IMR-90 (cell line): ENCODE measurements around the gene PRR12. TPM values are rescaled to one million over a fixed set of nuclear protein-coding genes. Genes with fewer than 3 reads are reported as not detected.

Experiments used
- ATAC-seq: fragments of 200-7000 bp; cut with Tn5 transposase; 2 replicates; pipeline ENCODE4 v1.9.1; 2020; ENCODE audit warnings: low read depth, mild to moderate bottlenecking, moderate library complexity
- BruUV-seq: library from RNA; stranded (reverse); fragments of 400-500 nt; replicated peaks from 2 replicates; lab custom pipeline; 2021; lab: Mats Ljungman, UMichigan
- CTCF ChIA-PET: fragments of 300-600 bp; formaldehyde crosslinking; extraction: SDS; loops from one replicate; lab custom pipeline; 2021; ENCODE audit warnings: antibody characterized with exemption; lab: Yijun Ruan, JAX
- POLR2A ChIA-PET: fragments of 300-600 bp; sonication (Branson Sonifier 250); formaldehyde crosslinking; loops from one replicate; lab custom pipeline; 2022; ENCODE audit warnings: antibody characterized with exemption; ENCODE audit not compliant: unreplicated experiment; lab: Charles Lee
- DNase-seq: peaks from one replicate; pipeline ENCODE4 v3.0.0; 2013
- H2AFZ ChIP-seq: replicated peaks from 2 replicates; pipeline ENCODE3; 2013; ENCODE audit warnings: low read length, mild to moderate bottlenecking; ENCODE audit not compliant: poor library complexity
- H2AK5ac ChIP-seq: 2 replicates; pipeline ENCODE4 v1.6.1; 2013; ENCODE audit warnings: low read depth, low read length, inconsistent platforms
- H2AK9ac ChIP-seq: replicated peaks from 2 replicates; pipeline ENCODE3; 2013; ENCODE audit warnings: mild to moderate bottlenecking, low read depth, low read length, moderate library complexity; ENCODE audit not compliant: poor library complexity
- H2BK120ac ChIP-seq: 2 replicates; pipeline ENCODE4 v1.6.1; 2013; ENCODE audit warnings: low read depth, low read length, inconsistent platforms
- H2BK15ac ChIP-seq: 3 replicates; pipeline ENCODE4 v1.6.1; 2013; ENCODE audit warnings: low read depth, low read length, inconsistent platforms
- H2BK20ac ChIP-seq: 2 replicates; pipeline ENCODE4 v1.6.1; 2013; ENCODE audit warnings: low read depth, mild to moderate bottlenecking, inconsistent platforms, low read length, moderate library complexity
- H2BK5ac ChIP-seq: 2 replicates; pipeline ENCODE4 v1.6.1; 2013; ENCODE audit warnings: mild to moderate bottlenecking, low read depth, low read length, inconsistent platforms; ENCODE audit not compliant: poor library complexity, severe bottlenecking
- H3K14ac ChIP-seq: replicated peaks from 2 replicates; pipeline ENCODE4 v1.6.1; 2013; ENCODE audit warnings: low read depth, low read length, inconsistent platforms
- H3K18ac ChIP-seq: 2 replicates; pipeline ENCODE4 v1.6.1; 2013; ENCODE audit warnings: low read depth, low read length, control low read depth
- H3K23ac ChIP-seq: 2 replicates; pipeline ENCODE4 v1.6.1; 2013; ENCODE audit warnings: low read depth, low read length, inconsistent platforms
- H3K27ac ChIP-seq: 2 replicates; pipeline ENCODE4 v1.5.1; 2013; ENCODE audit warnings: mild to moderate bottlenecking, control low read depth, low read length; ENCODE audit not compliant: insufficient read depth
- H3K27me3 ChIP-seq: 2 replicates; pipeline ENCODE4 v1.6.1; 2013; ENCODE audit warnings: low read length; ENCODE audit not compliant: control insufficient read depth, insufficient read depth
- H3K36me3 ChIP-seq: 2 replicates; pipeline ENCODE4 v1.6.1; 2013; ENCODE audit warnings: low read length, mixed read lengths; ENCODE audit not compliant: control insufficient read depth, insufficient read depth
- H3K4ac ChIP-seq: 2 replicates; pipeline ENCODE4 v1.6.1; 2013; ENCODE audit warnings: low read depth, low read length, inconsistent platforms
- H3K4me1 ChIP-seq: 2 replicates; pipeline ENCODE4 v1.6.1; 2013; ENCODE audit warnings: low read length, mixed read lengths; ENCODE audit not compliant: control insufficient read depth, insufficient read depth
- H3K4me2 ChIP-seq: 2 replicates; pipeline ENCODE4 v1.6.1; 2013; ENCODE audit warnings: low read depth, mild to moderate bottlenecking, control low read depth, low read length, moderate library complexity
- H3K4me3 ChIP-seq: 2 replicates; pipeline ENCODE4 v1.5.1; 2013; ENCODE audit warnings: low read depth, mild to moderate bottlenecking, control low read depth, low read length, moderate library complexity; ENCODE audit not compliant: insufficient read depth
- H3K56ac ChIP-seq: 2 replicates; pipeline ENCODE4 v1.6.1; 2013; ENCODE audit warnings: low read length, inconsistent platforms; ENCODE audit not compliant: insufficient read depth; ENCODE audit errors: extremely low read depth
- H3K79me1 ChIP-seq, 2 experiments: 2 replicates each; pipeline ENCODE4 v1.6.1; 2013; ENCODE audit warnings: low read length in 2 of 2, inconsistent platforms in 1 of 2, low read depth in 1 of 2
- H3K9ac ChIP-seq: 2 replicates; pipeline ENCODE4 v1.6.1; 2013; ENCODE audit warnings: low read depth, low read length, control low read depth
- H3K9me1 ChIP-seq: 2 replicates; pipeline ENCODE4 v1.6.1; 2013; ENCODE audit warnings: low read length, inconsistent platforms; ENCODE audit not compliant: insufficient read depth
- H3K9me3 ChIP-seq: 2 replicates; pipeline ENCODE4 v1.6.1; 2013; ENCODE audit warnings: low read length; ENCODE audit not compliant: control insufficient read depth, insufficient read depth
- H4K20me1 ChIP-seq: 2 replicates; pipeline ENCODE4 v1.6.1; 2013; ENCODE audit warnings: low read length, inconsistent platforms; ENCODE audit not compliant: insufficient read depth
- H4K5ac ChIP-seq: 2 replicates; pipeline ENCODE4 v1.6.1; 2013; ENCODE audit warnings: mild to moderate bottlenecking, low read depth, low read length, control low read depth
- H4K8ac ChIP-seq, 2 experiments: 2 replicates each; pipeline ENCODE4 v1.6.1; 2013; ENCODE audit warnings: low read depth in 2 of 2, low read length in 2 of 2, control low read depth in 1 of 2, inconsistent platforms in 1 of 2
- H4K91ac ChIP-seq: 2 replicates; pipeline ENCODE4 v1.6.1; 2013; ENCODE audit warnings: low read depth, low read length, inconsistent platforms; ENCODE audit not compliant: insufficient read depth
- CTCF ChIP-seq: conservative IDR thresholded peaks from 2 replicates; pipeline ENCODE4 v1.5.1; 2012; ENCODE audit warnings: mild to moderate bottlenecking, low read depth, low read length, improper control_type of control experiment
- MAZ ChIP-seq: IDR thresholded peaks from 2 replicates; pipeline ENCODE4 v1.6.1; 2012; ENCODE audit warnings: low read depth, mild to moderate bottlenecking, low read length, improper control_type of control experiment, moderate library complexity, borderline replicate concordance
- POLR2A ChIP-seq: IDR thresholded peaks from 2 replicates; pipeline ENCODE4 v1.6.1; 2012; ENCODE audit warnings: mild to moderate bottlenecking, low read depth, low read length
- RCOR1 ChIP-seq: IDR thresholded peaks from 2 replicates; pipeline ENCODE4 v1.6.1; 2012; ENCODE audit warnings: mild to moderate bottlenecking, low read length, improper control_type of control experiment; ENCODE audit not compliant: insufficient replicate concordance
- SMC3 ChIP-seq: fragments of 150-350 bp; IDR thresholded peaks from 2 replicates; pipeline ENCODE4 v1.6.1; 2016; ENCODE audit warnings: low read depth, mild to moderate bottlenecking, antibody characterized with exemption, low read length, moderate library complexity
- WGBS, 2 experiments: methylation state at CpG; one replicate each; pipeline versions ENCODE4 v1.1.5 to v1.1.7; 2013; ENCODE audit warnings: missing lambda C conversion rate in 2 of 2; ENCODE audit not compliant: insufficient read length in 1 of 2; ENCODE audit errors: extremely low coverage in 2 of 2; 5-methylcytosine and 5-hydroxymethylcytosine counted together
- dilution Hi-C: fragments of 300-500 bp; cut with HindIII; formaldehyde crosslinking; loops from one replicate; pipeline ENCODE4 v1.14.3; 2018; ENCODE audit warnings: low sequenced_read_pairs; ENCODE audit not compliant: unreplicated experiment
- in situ Hi-C: fragments of 300-500 bp; cut with MboI; formaldehyde crosslinking; loops from 3 replicates; pipeline ENCODE4 v1.14.3; 2019; ENCODE audit warnings: low sequenced_read_pairs, inconsistent platforms, mixed read lengths
- intact Hi-C: fragments of 100-400 bp; cut with micrococcal nuclease; formaldehyde crosslinking; loops from 2 replicates; pipeline ENCODE4 v1.10.0; 2022
- polyA plus RNA-seq, 3 experiments: library from polyadenylated mRNA; depleted of rRNA; stranded (reverse); fragments of >200 nt; gene quantifications; 2 replicates each; pipeline ENCODE4 v1.2.3, GENCODE V29; 2012; ENCODE audit warnings: low replicate concordance in 1 of 3
- total RNA-seq: library from RNA; depleted of rRNA; stranded (reverse); fragments of >200 nt; gene quantifications from 2 replicates; pipeline ENCODE4 v1.2.3, GENCODE V29; 2012

The PRR12 gene
- total and polyA plus RNA-seq, 2 of the 4 experiments (the other 2 are of a cell fraction), result 0.36 to 4.1 TPM

- Histone ChIP-seq H2AK5ac (no peak overlapping the region), H4K5ac (no peak overlapping the region), H3K4ac (0 out of 2 replicates have a peak overlapping the region, but pooled peaks have one; percentile 2), H3K4me1 (no peaks in the 10 kb centered on the region), H3K23ac (peak overlapping the region; percentile 61; the same call in 1 of the 2 replicates), H3K56ac (no peak overlapping the region), H2BK20ac (no peak overlapping the region), H3K4me3 (no peak overlapping the region), H3K9ac (no peak overlapping the region), H2AK9ac (no peak overlapping the region), H2AFZ (no peak overlapping the region), H3K27ac (no peak overlapping the region), H2BK5ac (no peak overlapping the region), H3K18ac (no peak overlapping the region), H3K27me3 (no peaks in the 10 kb centered on the region), H3K9me1 (no peaks in the 10 kb centered on the region), H3K79me1 (peaks cover 11 to 61% of the 10 kb centered on the region in 2 experiments), H2BK120ac (no peak overlapping the region), H3K14ac (no peak overlapping the region), H3K9me3 (no peaks in the 10 kb centered on the region), H4K20me1 (peaks cover 40% of the 10 kb centered on the region), H3K4me2 (no peak overlapping the region), H4K8ac (no peak overlapping the region; a peak in 1 of 4 replicates), H3K36me3 (peaks cover 9% of the 10 kb centered on the region), H2BK15ac (no peak overlapping the region), H4K91ac (no peak overlapping the region)
- in situ Hi-C loops, result loop anchor here (25.0 kb wide), 1 partner anchor 309 kb away; no protein-coding TSS in a partner anchor
- 89% methylated on average over 3 of the region's 11 CpGs; no CpG with 5 or more reads in 1 of the 2 experiments for WGBS, 2 experiments
- DNase-seq (no peak), ATAC-seq (peak; percentile 19)
- no TSS peak for BruUV-seq
- ChIA-PET CTCF (interaction anchor here (1.2 to 2.0 kb wide), 9 partner anchors 10 to 100 kb away, joined by 3 to 12 read pairs (median 6); partner anchors contain the start of genes RPS11, RRAS and SCAF1), POLR2A (no interaction called here)
- TF ChIP-seq RCOR1 (no peak), SMC3 (no peak), POLR2A (no peak), MAZ (no peak), CTCF (no peak)
- intact Hi-C loops, result loop anchor here (1.0 to 5.0 kb wide), 3 partner anchors 68 to 111 kb away; partner anchors contain the start of gene FLT3LG
- dilution Hi-C loops, result no loop called here
Measured at GRCh38 chr19:49570997-49571676, 19.8 kb upstream of the PRR12 start.
